CD14-positive monocyte (primary cell): Measurements from ENCODE around the gene MTHFSD. TPM values are rescaled to one million over a fixed set of nuclear protein-coding genes. Genes with fewer than 3 reads are reported as not detected.

Source experiments
- DNase-seq, 3 donors: peaks; one replicate each; pipeline ENCODE4 v3.0.0-alpha.2; 2011 to 2022
- H2AFZ ChIP-seq: 2 replicates; pipeline ENCODE4 v1.6.0; 2012; ENCODE audit warnings: mild to moderate bottlenecking, low read depth, low read length, inconsistent platforms; ENCODE audit not compliant: insufficient read depth, poor library complexity, severe bottlenecking
- H3K27ac ChIP-seq, 2 donors: 1 replicate in 1 of 2; 2 replicates in 1 of 2; pipeline ENCODE4 v1.5.1; 2012 to 2013; ENCODE audit warnings: low read length in 2 of 2, control low read depth in 1 of 2, inconsistent platforms in 1 of 2, low read depth in 1 of 2, mild to moderate bottlenecking in 1 of 2
- H3K27me3 ChIP-seq, 2 donors: one replicate each; pipeline versions ENCODE4 v1.6.0 to v1.6.1; 2011 to 2013; ENCODE audit warnings: low read length in 2 of 2; ENCODE audit not compliant: control insufficient read depth in 2 of 2, insufficient read depth in 2 of 2
- H3K36me3 ChIP-seq, 2 donors: replicated peaks in 1 of 2; 1 replicate in 1 of 2; 2 replicates in 1 of 2; pipeline versions ENCODE4 v1.5.1 to v1.6.1; 2012 to 2013; ENCODE audit warnings: low read length in 2 of 2, control low read depth in 1 of 2, inconsistent platforms in 1 of 2, mild to moderate bottlenecking in 1 of 2; ENCODE audit not compliant: insufficient read depth in 2 of 2, control insufficient read depth in 1 of 2
- H3K4me1 ChIP-seq, 2 donors: 1 replicate in 1 of 2; 2 replicates in 1 of 2; pipeline versions ENCODE4 v1.5.1 to v1.6.1; 2012 to 2013; ENCODE audit warnings: low read length in 2 of 2, control low read depth in 1 of 2, inconsistent platforms in 1 of 2, mild to moderate bottlenecking in 1 of 2, moderate library complexity in 1 of 2; ENCODE audit not compliant: insufficient read depth in 2 of 2, control insufficient read depth in 1 of 2
- H3K4me2 ChIP-seq: replicated peaks from 2 replicates; pipeline ENCODE3; 2012; ENCODE audit warnings: low read length, moderate library complexity, mild to moderate bottlenecking; ENCODE audit not compliant: poor library complexity, severe bottlenecking; ENCODE audit errors: extremely low read depth
- H3K4me3 ChIP-seq, 3 experiments: fragments of 200-600 bp in 1 of 3; sonication (generic) in 1 of 3; replicated peaks in 1 of 3; 1 replicate in 2 of 3; 2 replicates in 1 of 3; pipeline ENCODE4 v1.5.1; 2011 to 2013; ENCODE audit warnings: low read length in 3 of 3, mild to moderate bottlenecking in 3 of 3, control low read depth in 2 of 3, low read depth in 2 of 3, inconsistent platforms in 1 of 3, moderate library complexity in 1 of 3
- H3K79me2 ChIP-seq: 2 replicates; pipeline ENCODE4 v1.6.0; 2012; ENCODE audit warnings: mild to moderate bottlenecking, control low read depth, inconsistent platforms, low read length, moderate library complexity; ENCODE audit not compliant: insufficient read depth
- H3K9ac ChIP-seq: 2 replicates; pipeline ENCODE4 v1.6.0; 2017; ENCODE audit warnings: low read length, mild to moderate bottlenecking; ENCODE audit not compliant: insufficient read depth, poor library complexity, severe bottlenecking
- H3K9me3 ChIP-seq, 2 donors: replicated peaks in 1 of 2; 1 replicate in 1 of 2; 2 replicates in 1 of 2; pipeline versions ENCODE4 v1.5.1 to v1.6.1; 2012 to 2013; ENCODE audit warnings: low read length in 2 of 2, control low read depth in 1 of 2; ENCODE audit not compliant: control insufficient read depth in 1 of 2, insufficient read depth in 1 of 2
- H4K20me1 ChIP-seq: 2 replicates; pipeline ENCODE4 v1.6.0; 2012; ENCODE audit warnings: mild to moderate bottlenecking, low read length, control low read depth, moderate library complexity; ENCODE audit not compliant: insufficient read depth
- H3K27ac Mint-ChIP-seq, 7 donors: one replicate each; pipeline ENCODE4 v1.8.0; 2020; ENCODE audit warnings: mild to moderate bottlenecking in 7 of 7, mixed read lengths in 7 of 7, moderate library complexity in 6 of 7, inconsistent platforms in 2 of 7
- H3K27me3 Mint-ChIP-seq, 3 donors: one replicate each; pipeline ENCODE4 v1.8.0; 2021 to 2022; ENCODE audit warnings: low read depth in 3 of 3, mild to moderate bottlenecking in 3 of 3, mixed read lengths in 3 of 3, moderate library complexity in 3 of 3, inconsistent platforms in 1 of 3
- H3K36me3 Mint-ChIP-seq, 2 donors: one replicate each; pipeline ENCODE4 v1.8.0; 2020; ENCODE audit warnings: mixed read lengths in 2 of 2, inconsistent platforms in 1 of 2, mild to moderate bottlenecking in 1 of 2
- H3K4me1 Mint-ChIP-seq: one replicate; pipeline ENCODE4 v1.8.0; 2020; ENCODE audit warnings: mild to moderate bottlenecking, mixed read lengths
- H3K4me3 Mint-ChIP-seq, 2 donors: one replicate each; pipeline ENCODE4 v1.8.0; 2020; ENCODE audit warnings: mild to moderate bottlenecking in 2 of 2, mixed read lengths in 2 of 2, moderate library complexity in 1 of 2
- H3K9me3 Mint-ChIP-seq, 7 donors: one replicate each; pipeline ENCODE4 v1.8.0; 2020 to 2022; ENCODE audit warnings: mixed read lengths in 7 of 7, mild to moderate bottlenecking in 6 of 7, moderate library complexity in 6 of 7, inconsistent platforms in 2 of 7
- WGBS: methylation state at CpG from one replicate; pipeline ENCODE4 v1.1.5; 2013; ENCODE audit warnings: missing lambda C conversion rate; ENCODE audit not compliant: insufficient coverage; 5-methylcytosine and 5-hydroxymethylcytosine counted together
- intact Hi-C, 2 donors: fragments of 100-400 bp; cut with micrococcal nuclease; formaldehyde crosslinking; loops; one replicate each; pipeline versions ENCODE4 v1.15.0 to v1.15.1; 2023
- polyA plus RNA-seq, 3 donors: library from polyadenylated mRNA; depleted of rRNA in 1 of 3; unstranded in 2 of 3; stranded (reverse) in 1 of 3; fragments of 300-500 nt in 2 of 3; fragments of >200 nt in 1 of 3; fragmentation: Illumina TruSeq in 2 of 3; gene quantifications; 1 replicate in 2 of 3; 2 replicates in 1 of 3; pipeline ENCODE4 v1.2.3, GENCODE V29; 2012 to 2021
- TF ChIP-seq, protein P1 (sequence below): fragments of 200-600 bp; IDR thresholded peaks from one replicate; pipeline ENCODE4 v1.8.0; 2022; ENCODE audit warnings: antibody characterized with exemption, mild to moderate bottlenecking

MTHFSD gene
- polyA plus RNA-seq, 3 donors, result 7.2 to 14.1 (median 11.7) TPM

DNA sequence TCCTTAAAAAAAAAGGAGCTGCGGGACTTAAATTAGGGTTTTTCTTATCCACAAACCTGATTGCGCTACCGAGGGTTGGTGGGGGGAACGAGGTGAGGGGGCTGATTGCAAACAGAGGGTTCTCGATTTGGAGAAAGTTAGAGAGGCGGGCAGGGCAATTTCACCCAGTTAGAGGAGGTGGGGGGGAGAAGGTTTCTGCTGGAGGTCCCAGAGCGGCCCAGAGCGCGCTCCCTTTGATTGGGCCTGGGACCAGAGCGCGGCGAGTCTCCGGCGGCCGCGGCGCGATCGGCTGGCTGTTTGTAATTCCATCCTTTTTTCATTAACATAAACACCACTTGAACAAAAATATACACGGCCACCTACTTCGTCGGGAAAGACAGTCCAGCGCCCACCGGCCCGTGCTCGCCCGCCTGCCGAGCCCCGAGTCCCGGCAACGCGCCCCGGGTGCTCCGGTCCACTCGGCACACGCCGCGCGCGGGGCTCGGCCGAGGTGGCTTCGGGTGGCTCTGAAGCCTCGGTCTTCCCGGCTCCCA, 58.0 kb downstream of the MTHFSD start:
- no peak overlapping the region for H3K4me3 ChIP-seq
- Mint-ChIP-seq H3K36me3 (no peaks in the 10 kb centered on the region), H3K27ac (no peak overlapping the region), H3K4me1 (no peaks in the 10 kb centered on the region), H3K27me3 (peaks cover 91 to 99% (median 95%) of the 10 kb centered on the region in 3 donors), H3K9me3 (peaks cover 0 to 12% (median 5%) of the 10 kb centered on the region in 7 donors), H3K4me3 (peak overlapping the region in 1 of 2 donors; percentile 65)
- TF ChIP-seq, protein P1, sequence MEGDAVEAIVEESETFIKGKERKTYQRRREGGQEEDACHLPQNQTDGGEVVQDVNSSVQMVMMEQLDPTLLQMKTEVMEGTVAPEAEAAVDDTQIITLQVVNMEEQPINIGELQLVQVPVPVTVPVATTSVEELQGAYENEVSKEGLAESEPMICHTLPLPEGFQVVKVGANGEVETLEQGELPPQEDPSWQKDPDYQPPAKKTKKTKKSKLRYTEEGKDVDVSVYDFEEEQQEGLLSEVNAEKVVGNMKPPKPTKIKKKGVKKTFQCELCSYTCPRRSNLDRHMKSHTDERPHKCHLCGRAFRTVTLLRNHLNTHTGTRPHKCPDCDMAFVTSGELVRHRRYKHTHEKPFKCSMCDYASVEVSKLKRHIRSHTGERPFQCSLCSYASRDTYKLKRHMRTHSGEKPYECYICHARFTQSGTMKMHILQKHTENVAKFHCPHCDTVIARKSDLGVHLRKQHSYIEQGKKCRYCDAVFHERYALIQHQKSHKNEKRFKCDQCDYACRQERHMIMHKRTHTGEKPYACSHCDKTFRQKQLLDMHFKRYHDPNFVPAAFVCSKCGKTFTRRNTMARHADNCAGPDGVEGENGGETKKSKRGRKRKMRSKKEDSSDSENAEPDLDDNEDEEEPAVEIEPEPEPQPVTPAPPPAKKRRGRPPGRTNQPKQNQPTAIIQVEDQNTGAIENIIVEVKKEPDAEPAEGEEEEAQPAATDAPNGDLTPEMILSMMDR, result no peak
- peaks cover 77 to 95% of the 10 kb centered on the region in 2 donors for H3K27me3 ChIP-seq
- no peaks in the 10 kb centered on the region for H4K20me1 ChIP-seq
- no peak overlapping the region for H3K4me2 ChIP-seq
- H3K9me3 ChIP-seq, result peaks cover 0 to 40% of the 10 kb centered on the region in 2 donors
- no peaks in the 10 kb centered on the region for H3K79me2 ChIP-seq
- no peaks in the 10 kb centered on the region for H3K4me1 ChIP-seq
- 5% methylated on average over 37 of the region's 45 CpGs for WGBS
- no peak overlapping the region for H2AFZ ChIP-seq
- no peaks in the 10 kb centered on the region for H3K36me3 ChIP-seq
- DNase-seq, result no peak
- no peak overlapping the region for H3K9ac ChIP-seq
- intact Hi-C loops, result no loop called here
- H3K27ac ChIP-seq, result no peak overlapping the region

GRCh38 chr16:86496262-86496928, 58.6 kb downstream of the MTHFSD start:
- no peaks in the 10 kb centered on the region for H3K36me3 Mint-ChIP-seq

More at GRCh38 chr16:86496262-86496928, 58.6 kb downstream of the MTHFSD start:
- Histone ChIP-seq H3K79me2 (no peaks in the 10 kb centered on the region), H4K20me1 (no peaks in the 10 kb centered on the region), H3K27me3 (peaks cover 77 to 94% of the 10 kb centered on the region in 2 donors), H3K9me3 (peaks cover 0 to 39% of the 10 kb centered on the region in 2 donors), H2AFZ (no peak overlapping the region), H3K9ac (no peak overlapping the region), H3K4me2 (no peak overlapping the region), H3K27ac (no peak overlapping the region), H3K36me3 (no peaks in the 10 kb centered on the region), H3K4me1 (no peaks in the 10 kb centered on the region), H3K4me3 (no peak overlapping the region)
- intact Hi-C loops, result no loop called here
- H3K4me3 Mint-ChIP-seq, result peak overlapping the region in 1 of 2 donors; percentile 65
- no peak overlapping the region for H3K27ac Mint-ChIP-seq
- TF ChIP-seq, protein P1, result no peak
- DNase-seq, result no peak
- peaks cover 0 to 10% (median 5%) of the 10 kb centered on the region in 7 donors for H3K9me3 Mint-ChIP-seq
- no peaks in the 10 kb centered on the region for H3K4me1 Mint-ChIP-seq
- 5% methylated on average over 24 of the region's 34 CpGs for WGBS
- peaks cover 89 to 98% (median 90%) of the 10 kb centered on the region in 3 donors for H3K27me3 Mint-ChIP-seq
